PFSK-1 (cell line): ENCODE data around the gene PIGC.

Experiments
- FOXP2 ChIP-seq: optimal IDR thresholded peaks from 2 replicates; pipeline ENCODE3; 2011; ENCODE audit warnings: borderline replicate concordance, control low read depth, inconsistent platforms; ENCODE audit not compliant: insufficient read depth; ENCODE audit errors: extremely low read length, extremely low read depth
- POLR2AphosphoS5 ChIP-seq: IDR thresholded peaks from 2 replicates; pipeline ENCODE4 v1.6.1; 2012; ENCODE audit warnings: low read depth, mild to moderate bottlenecking, control low read depth, low read length, moderate library complexity
- SIN3A ChIP-seq: IDR thresholded peaks from 2 replicates; pipeline ENCODE4 v1.6.1; 2012; ENCODE audit warnings: mild to moderate bottlenecking, low read length, moderate library complexity, borderline replicate concordance; ENCODE audit not compliant: insufficient read depth

DNA sequence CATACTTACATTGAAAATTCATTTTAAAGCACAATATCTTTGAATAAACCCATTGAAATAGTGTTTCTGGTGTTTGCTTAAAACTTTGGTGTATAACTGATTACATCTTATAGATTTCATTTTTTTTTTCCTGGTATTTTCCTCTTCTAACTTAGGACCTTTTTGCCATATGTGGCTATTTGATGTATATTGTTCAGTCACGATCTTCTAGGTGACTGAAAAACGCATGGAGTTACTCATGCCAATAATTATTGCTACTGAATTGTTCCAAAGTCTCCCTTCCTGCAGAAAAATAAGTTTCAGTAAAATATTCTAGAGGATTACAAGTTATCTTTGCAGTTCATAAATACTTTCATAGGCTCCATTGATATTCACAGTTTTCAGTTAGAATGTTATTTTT, 46.2 kb downstream of the PIGC start:
- TF ChIP-seq POLR2AphosphoS5 = no peak
- TF ChIP-seq SIN3A = no peak
- TF ChIP-seq FOXP2 = no peak
